ENCODE measurements around the gene CORO2A. TPM values are rescaled to one million over a fixed set of nuclear protein-coding genes. Genes with fewer than 3 reads are reported as not detected.
"Not testable (repeated sequence)": the region's sequence is repeated elsewhere in the genome, so short reads cannot be mapped to it uniquely, and the experiment has no call there.

Gene CORO2A
- total RNA-seq, 1 donor = 0.36 TPM

GRCh38 chr9:98175762-98176161 lies 16.7 kb downstream of the CORO2A start:
- no peak overlapping the region for H3K4me3 ChIP-seq (ENCODE audit: low read depth, low read length)
- TF ChIP-seq CTCF (IDR thresholded peaks at IDR 0.05; ENCODE audit: insufficient read depth, low read length) = no peak
- DNase-seq (ENCODE audit: low read depth) = no peak

- TF ChIP-seq CTCF (IDR thresholded peaks at IDR 0.05; ENCODE audit: insufficient read depth, low read length) = no peak
- no peak for DNase-seq (ENCODE audit: low read depth)
- H3K4me3 ChIP-seq (ENCODE audit: low read depth, low read length) = no peak overlapping the region
Measured at GRCh38 chr9:98175028-98175569, 17.3 kb downstream of the CORO2A start.

GRCh38 chr9:98174502-98174918 lies 17.9 kb downstream of the CORO2A start:
- DNase-seq (ENCODE audit: low read depth); H3K4me3 ChIP-seq (ENCODE audit: low read depth, low read length): not testable (repeated sequence)

GRCh38 chr9:98173181-98173580 lies 19.3 kb downstream of the CORO2A start:
- no peak for TF ChIP-seq CTCF (IDR thresholded peaks at IDR 0.05; ENCODE audit: insufficient read depth, low read length)
- no peak overlapping the region for H3K4me3 ChIP-seq (ENCODE audit: low read depth, low read length)
- DNase-seq (ENCODE audit: low read depth) = no peak

GRCh38 chr9:98172604-98173003 lies 19.8 kb downstream of the CORO2A start:
- peak; percentile 4 for DNase-seq (ENCODE audit: low read depth)
- no peak overlapping the region for H3K4me3 ChIP-seq (ENCODE audit: low read depth, low read length)
- no peak for TF ChIP-seq CTCF (IDR thresholded peaks at IDR 0.05; ENCODE audit: insufficient read depth, low read length)

- no peak overlapping the region for H3K4me3 ChIP-seq (ENCODE audit: low read depth, low read length)
- no peak for TF ChIP-seq CTCF (IDR thresholded peaks at IDR 0.05; ENCODE audit: insufficient read depth, low read length)
- DNase-seq (ENCODE audit: low read depth) = no peak
Measured at GRCh38 chr9:98171176-98171925, 21.1 kb downstream of the CORO2A start.

GRCh38 chr9:98168941-98169488 lies 23.4 kb downstream of the CORO2A start:
- TF ChIP-seq CTCF (IDR thresholded peaks at IDR 0.05; ENCODE audit: insufficient read depth, low read length) = no peak
- DNase-seq (ENCODE audit: low read depth) = peak; percentile 28
- no peak overlapping the region for H3K4me3 ChIP-seq (ENCODE audit: low read depth, low read length)

Data from fibroblast of the aortic adventitia (primary cell).